Colonic mucosa (tissue), 4 donors: Measurements from ENCODE around the gene ZBP1. TPM values are rescaled to one million over a fixed set of nuclear protein-coding genes. Genes with fewer than 3 reads are reported as not detected.
A peak's percentile ranks its signal among the peaks of the same experiment; 100 is the strongest.

Experiments used
- DNase-seq: peaks from one replicate; pipeline ENCODE4 v3.0.0-alpha.2; 2020
- H3K27ac ChIP-seq: fragments of 200-600 bp; one replicate; pipeline ENCODE4 v1.8.0; 2021
- H3K27me3 ChIP-seq: fragments of 200-600 bp; one replicate; pipeline ENCODE4 v1.8.0; 2021
- H3K36me3 ChIP-seq: fragments of 200-600 bp; one replicate; pipeline ENCODE4 v1.8.0; 2021
- H3K4me1 ChIP-seq: fragments of 200-600 bp; one replicate; pipeline ENCODE4 v1.8.0; 2021; ENCODE audit warnings: mild to moderate bottlenecking
- H3K4me3 ChIP-seq: fragments of 200-600 bp; one replicate; pipeline ENCODE4 v1.8.0; 2021
- H3K9ac ChIP-seq, 2 donors: one replicate each; pipeline ENCODE4 v1.7.0; 2013; ENCODE audit warnings: control low read depth in 2 of 2, low read depth in 2 of 2, low read length in 2 of 2
- H3K9me3 ChIP-seq: fragments of 200-600 bp; one replicate; pipeline ENCODE4 v1.8.0; 2021
- intact Hi-C: fragments of 100-400 bp; cut with DNase I; formaldehyde crosslinking; loops from one replicate; pipeline ENCODE4 v1.14.1; 2022
- total RNA-seq, 2 donors: library from RNA; stranded (reverse); fragmentation: NEBNext Ultra II Directional in 1 of 2; extraction: Animal tissue kit (Norgen Biotek cat#: 25700) in 1 of 2; gene quantifications; one replicate each; pipeline ENCODE4 v1.2.1, GENCODE V29; 2021
- TF ChIP-seq, protein P1 (sequence below): fragments of 200-600 bp; IDR thresholded peaks from one replicate; pipeline ENCODE4 v1.8.0; 2022; ENCODE audit warnings: antibody characterized with exemption, mild to moderate bottlenecking
- donor health status: healthy.
- donor health status: DM: no; HTN: no; CAD: no.
- donor health status: DM: no; HTN: no; CAD: no.

ZBP1 gene
- total RNA-seq, 2 donors from 2014 or later: 2.7 to 3.4 TPM

GRCh38 chr20:57568960-57569359 lies 51.3 kb downstream of the ZBP1 start:
- H3K4me3 ChIP-seq: no peak overlapping the region
- H3K27me3 ChIP-seq: no peaks in the 10 kb centered on the region
- TF ChIP-seq, protein P1, sequence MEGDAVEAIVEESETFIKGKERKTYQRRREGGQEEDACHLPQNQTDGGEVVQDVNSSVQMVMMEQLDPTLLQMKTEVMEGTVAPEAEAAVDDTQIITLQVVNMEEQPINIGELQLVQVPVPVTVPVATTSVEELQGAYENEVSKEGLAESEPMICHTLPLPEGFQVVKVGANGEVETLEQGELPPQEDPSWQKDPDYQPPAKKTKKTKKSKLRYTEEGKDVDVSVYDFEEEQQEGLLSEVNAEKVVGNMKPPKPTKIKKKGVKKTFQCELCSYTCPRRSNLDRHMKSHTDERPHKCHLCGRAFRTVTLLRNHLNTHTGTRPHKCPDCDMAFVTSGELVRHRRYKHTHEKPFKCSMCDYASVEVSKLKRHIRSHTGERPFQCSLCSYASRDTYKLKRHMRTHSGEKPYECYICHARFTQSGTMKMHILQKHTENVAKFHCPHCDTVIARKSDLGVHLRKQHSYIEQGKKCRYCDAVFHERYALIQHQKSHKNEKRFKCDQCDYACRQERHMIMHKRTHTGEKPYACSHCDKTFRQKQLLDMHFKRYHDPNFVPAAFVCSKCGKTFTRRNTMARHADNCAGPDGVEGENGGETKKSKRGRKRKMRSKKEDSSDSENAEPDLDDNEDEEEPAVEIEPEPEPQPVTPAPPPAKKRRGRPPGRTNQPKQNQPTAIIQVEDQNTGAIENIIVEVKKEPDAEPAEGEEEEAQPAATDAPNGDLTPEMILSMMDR: no peak
- intact Hi-C loops: no loop called here
- no peak for DNase-seq
- peaks cover 19% of the 10 kb centered on the region for H3K4me1 ChIP-seq
- no peaks in the 10 kb centered on the region for H3K9me3 ChIP-seq
- H3K9ac ChIP-seq: peak overlapping the region in 1 of 2 donors; percentile 32
- H3K36me3 ChIP-seq: no peaks in the 10 kb centered on the region
- H3K27ac ChIP-seq: no peak overlapping the region

DNA sequence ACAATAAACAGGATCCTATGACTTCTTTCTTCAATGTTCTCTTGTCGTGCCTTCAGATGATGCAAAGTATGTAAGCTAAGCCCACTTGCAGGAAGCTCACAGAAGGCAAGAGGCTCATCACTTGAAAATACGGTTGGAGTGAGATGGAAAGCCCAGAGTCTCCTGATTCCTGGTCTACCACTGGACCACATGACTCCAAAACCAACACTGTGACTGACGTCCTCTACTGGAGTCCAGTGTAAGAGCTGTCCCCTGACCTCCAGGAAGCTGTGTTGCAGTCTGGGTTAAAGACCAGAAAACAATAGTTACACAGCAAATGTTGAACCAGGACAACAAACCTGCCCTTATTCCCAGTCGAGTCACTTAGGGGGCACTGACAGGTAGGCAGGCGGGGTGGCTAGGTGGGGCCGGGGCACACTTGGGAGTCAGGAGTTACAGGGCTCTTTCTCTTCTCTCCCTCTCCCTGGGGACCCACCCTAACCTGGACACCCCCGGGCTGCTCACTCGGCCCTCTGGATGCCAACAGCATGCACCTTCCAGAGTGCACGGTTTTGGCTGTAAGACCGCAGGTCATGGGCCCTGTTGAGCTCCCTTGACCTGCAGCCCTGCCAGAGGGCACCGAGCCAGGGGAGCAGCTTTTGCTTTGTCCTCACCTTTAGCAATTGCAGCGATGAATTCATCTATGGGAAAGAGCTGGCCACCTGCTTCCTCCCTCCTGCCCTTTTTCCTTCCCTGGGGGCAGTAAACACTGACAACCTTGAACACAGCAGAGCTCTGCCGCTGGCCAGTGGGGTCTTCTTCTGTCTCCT lies 51.9 kb downstream of the ZBP1 start:
- Histone ChIP-seq H3K9ac (peak overlapping the region in 1 of 2 donors; percentile 48), H3K9me3 (no peaks in the 10 kb centered on the region), H3K4me1 (peaks cover 19% of the 10 kb centered on the region), H3K27ac (peak overlapping the region; percentile 64), H3K27me3 (no peaks in the 10 kb centered on the region), H3K4me3 (no peak overlapping the region), H3K36me3 (no peaks in the 10 kb centered on the region)
- TF ChIP-seq, protein P1: no peak
- intact Hi-C loops: no loop called here
- DNase-seq: no peak

GRCh38 chr20:57567471-57568079 lies 52.7 kb downstream of the ZBP1 start:
- H3K27me3 ChIP-seq: no peaks in the 10 kb centered on the region
- H3K4me1 ChIP-seq: peaks cover 19% of the 10 kb centered on the region
- H3K27ac ChIP-seq: peak overlapping the region; percentile 64
- no peak for DNase-seq
- intact Hi-C loops: no loop called here
- peak overlapping the region in 1 of 2 donors; percentile 48 for H3K9ac ChIP-seq
- H3K4me3 ChIP-seq: no peak overlapping the region
- H3K9me3 ChIP-seq: no peaks in the 10 kb centered on the region
- no peaks in the 10 kb centered on the region for H3K36me3 ChIP-seq
- TF ChIP-seq, protein P1: no peak

DNA sequence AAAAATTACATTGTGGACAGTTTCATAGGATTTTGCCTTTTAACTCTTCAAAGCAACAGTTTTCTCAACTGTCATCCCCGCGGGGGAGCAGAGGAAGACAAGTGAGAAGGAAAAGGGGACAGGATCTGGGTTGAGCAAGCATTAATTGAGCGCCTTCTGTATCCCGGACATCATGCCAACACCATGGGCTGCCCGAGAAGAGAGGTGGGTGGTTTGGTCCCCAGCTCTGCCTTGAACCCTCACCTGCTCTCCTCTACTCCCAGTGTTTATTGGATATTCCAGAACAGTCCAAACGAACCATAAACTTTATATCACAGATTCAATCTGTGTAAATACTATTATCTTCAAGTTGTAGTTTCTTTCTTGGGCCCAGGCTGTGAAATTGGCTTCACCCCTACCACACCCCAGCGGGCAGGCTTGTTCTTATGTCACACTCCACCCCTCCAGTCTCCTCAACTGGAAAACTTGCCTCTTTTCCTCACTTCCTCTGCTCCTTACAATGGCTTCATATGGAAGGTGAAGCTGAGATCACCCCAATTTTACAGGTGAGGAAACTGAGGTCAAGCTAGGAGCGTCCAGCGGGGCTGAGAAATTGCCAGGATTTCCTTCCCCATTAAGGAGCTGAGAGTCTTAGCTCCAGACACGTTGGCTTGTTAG lies 53.3 kb downstream of the ZBP1 start:
- intact Hi-C loops: no loop called here
- DNase-seq: peak; percentile 76
- Histone ChIP-seq H3K4me3 (no peak overlapping the region), H3K4me1 (peaks cover 17% of the 10 kb centered on the region), H3K9me3 (no peaks in the 10 kb centered on the region), H3K27ac (peak overlapping the region; percentile 64), H3K9ac (peak overlapping the region in 1 of 2 donors; percentile 48), H3K36me3 (no peaks in the 10 kb centered on the region), H3K27me3 (no peaks in the 10 kb centered on the region)
- TF ChIP-seq, protein P1: no peak

- intact Hi-C loops: no loop called here
- Histone ChIP-seq H3K36me3 (no peaks in the 10 kb centered on the region), H3K4me1 (peaks cover 16% of the 10 kb centered on the region), H3K9me3 (no peaks in the 10 kb centered on the region), H3K27me3 (no peaks in the 10 kb centered on the region), H3K9ac (peak overlapping the region in 1 of 2 donors; percentile 48), H3K4me3 (no peak overlapping the region), H3K27ac (peak overlapping the region; percentile 64)
- no peak for DNase-seq
- TF ChIP-seq, protein P1: no peak
Measured at GRCh38 chr20:57566399-57566798, 53.8 kb downstream of the ZBP1 start.
